Hepatocyte (in vitro differentiated cells): ENCODE data around the gene LST1. TPM values are rescaled to one million over a fixed set of nuclear protein-coding genes. Genes with fewer than 3 reads are reported as not detected.

Experiments
- DNase-seq: peaks from one replicate; pipeline ENCODE4 v3.0.0-alpha.2; 2016; ENCODE audit warnings: low spot score
- H2AFZ ChIP-seq: fragments of 200-600 bp; sonication (generic); 2 replicates; pipeline ENCODE4 v1.6.0; 2016; ENCODE audit warnings: antibody characterized with exemption, mild to moderate bottlenecking
- H3K27ac ChIP-seq: fragments of 200-600 bp; sonication (generic); 2 replicates; pipeline ENCODE4 v1.5.1; 2016; ENCODE audit warnings: mild to moderate bottlenecking
- H3K27me3 ChIP-seq: fragments of 200-600 bp; sonication (generic); 2 replicates; pipeline ENCODE4 v1.6.1; 2016
- H3K36me3 ChIP-seq: fragments of 200-600 bp; sonication (generic); replicated peaks from 2 replicates; pipeline ENCODE4 v1.5.1; 2016; ENCODE audit warnings: low read depth; ENCODE audit not compliant: insufficient read depth
- H3K4me1 ChIP-seq: fragments of 200-600 bp; sonication (generic); 2 replicates; pipeline ENCODE4 v1.5.1; 2016; ENCODE audit warnings: mild to moderate bottlenecking, moderate library complexity; ENCODE audit not compliant: insufficient read depth
- H3K4me2 ChIP-seq: fragments of 200-600 bp; sonication (generic); 2 replicates; pipeline ENCODE4 v1.6.0; 2016
- H3K4me3 ChIP-seq: fragments of 200-600 bp; sonication (generic); 2 replicates; pipeline ENCODE4 v1.5.1; 2016; ENCODE audit warnings: mild to moderate bottlenecking
- H3K79me2 ChIP-seq: fragments of 200-600 bp; sonication (generic); 2 replicates; pipeline ENCODE4 v1.6.0; 2017; ENCODE audit warnings: mild to moderate bottlenecking
- H3K9me2 ChIP-seq: fragments of 200-600 bp; sonication (generic); replicated peaks from 2 replicates; pipeline ENCODE4 v1.6.0; 2017; ENCODE audit warnings: mild to moderate bottlenecking; ENCODE audit not compliant: insufficient read depth
- H3K9me3 ChIP-seq: fragments of 200-600 bp; sonication (generic); 2 replicates; pipeline ENCODE4 v1.5.1; 2016; ENCODE audit warnings: low read depth, mild to moderate bottlenecking
- H4K20me1 ChIP-seq: fragments of 200-600 bp; sonication (generic); 2 replicates; pipeline ENCODE4 v1.6.0; 2016; ENCODE audit warnings: mild to moderate bottlenecking; ENCODE audit not compliant: insufficient read depth, poor library complexity, severe bottlenecking
- EZH2 ChIP-seq: fragments of 200-600 bp; sonication (generic); IDR thresholded peaks from 2 replicates; pipeline ENCODE4 v1.6.1; 2016; ENCODE audit warnings: antibody characterized with exemption, mild to moderate bottlenecking, borderline replicate concordance
- EZH2phosphoT487 ChIP-seq: fragments of 200-600 bp; sonication (generic); IDR thresholded peaks from one replicate; pipeline ENCODE4 v1.6.1; 2018; ENCODE audit warnings: antibody characterized with exemption, mild to moderate bottlenecking, low read depth, moderate library complexity; ENCODE audit not compliant: unreplicated experiment, severe bottlenecking
- WGBS: methylation state at CpG from one replicate; pipeline ENCODE4 v1.1.6; 2016; ENCODE audit warnings: low lambda C conversion rate; ENCODE audit errors: missing lambda C conversion rate; 5-methylcytosine and 5-hydroxymethylcytosine counted together
- polyA plus RNA-seq: library from polyadenylated mRNA; unstranded; fragments of >200 nt; fragmentation: Nextera tagmentation; extraction: Ambion mirVana; gene quantifications from 2 replicates; pipeline ENCODE4 v1.2.1, GENCODE V29; 2016
- total RNA-seq: library from RNA; depleted of rRNA; stranded (reverse); fragments of >200 nt; gene quantifications from 2 replicates; pipeline ENCODE4 v1.2.3, GENCODE V29; 2014
- TF ChIP-seq, protein P1 (sequence below): fragments of 200-600 bp; sonication (generic); IDR thresholded peaks from 2 replicates; pipeline ENCODE4 v1.5.1; 2016; ENCODE audit warnings: antibody characterized with exemption, mild to moderate bottlenecking; ENCODE audit not compliant: poor library complexity

The LST1 gene
- total and polyA plus RNA-seq, 2 experiments from 2014 or later, result 2.4 TPM; not detected in 1

DNA sequence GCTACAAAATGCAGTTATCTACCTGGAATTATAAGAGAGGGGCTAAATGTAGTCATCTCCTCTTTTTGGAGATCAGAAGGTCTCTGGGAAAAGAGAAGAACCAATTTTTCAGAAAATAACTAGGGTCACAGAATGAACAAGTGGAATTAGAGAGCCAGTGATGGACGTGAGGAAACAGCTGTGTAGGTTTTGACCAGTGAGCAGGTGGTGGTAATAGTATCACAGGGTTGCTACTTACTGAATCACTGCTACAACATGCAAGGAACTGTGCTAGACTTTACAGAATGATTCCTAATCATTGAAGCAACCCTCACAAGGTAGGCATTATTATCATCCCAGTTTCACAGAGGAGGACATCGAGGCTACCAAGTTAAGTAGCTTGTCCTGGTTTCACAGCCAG lies 41.4 kb upstream of the LST1 start:
- H3K4me2 ChIP-seq, result no peak overlapping the region
- no peaks in the 10 kb centered on the region for H3K27me3 ChIP-seq
- H3K4me3 ChIP-seq, result no peak overlapping the region
- no peak for TF ChIP-seq EZH2
- TF ChIP-seq, protein P1, sequence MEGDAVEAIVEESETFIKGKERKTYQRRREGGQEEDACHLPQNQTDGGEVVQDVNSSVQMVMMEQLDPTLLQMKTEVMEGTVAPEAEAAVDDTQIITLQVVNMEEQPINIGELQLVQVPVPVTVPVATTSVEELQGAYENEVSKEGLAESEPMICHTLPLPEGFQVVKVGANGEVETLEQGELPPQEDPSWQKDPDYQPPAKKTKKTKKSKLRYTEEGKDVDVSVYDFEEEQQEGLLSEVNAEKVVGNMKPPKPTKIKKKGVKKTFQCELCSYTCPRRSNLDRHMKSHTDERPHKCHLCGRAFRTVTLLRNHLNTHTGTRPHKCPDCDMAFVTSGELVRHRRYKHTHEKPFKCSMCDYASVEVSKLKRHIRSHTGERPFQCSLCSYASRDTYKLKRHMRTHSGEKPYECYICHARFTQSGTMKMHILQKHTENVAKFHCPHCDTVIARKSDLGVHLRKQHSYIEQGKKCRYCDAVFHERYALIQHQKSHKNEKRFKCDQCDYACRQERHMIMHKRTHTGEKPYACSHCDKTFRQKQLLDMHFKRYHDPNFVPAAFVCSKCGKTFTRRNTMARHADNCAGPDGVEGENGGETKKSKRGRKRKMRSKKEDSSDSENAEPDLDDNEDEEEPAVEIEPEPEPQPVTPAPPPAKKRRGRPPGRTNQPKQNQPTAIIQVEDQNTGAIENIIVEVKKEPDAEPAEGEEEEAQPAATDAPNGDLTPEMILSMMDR, result no peak
- 83% methylated on average over 2 of the region's 2 CpGs for WGBS
- H3K9me3 ChIP-seq, result no peaks in the 10 kb centered on the region
- no peak for DNase-seq
- H3K27ac ChIP-seq, result no peak overlapping the region
- peaks cover 18% of the 10 kb centered on the region for H3K4me1 ChIP-seq
- no peak overlapping the region for H2AFZ ChIP-seq
- peaks cover 54% of the 10 kb centered on the region for H3K79me2 ChIP-seq
- peaks cover 15% of the 10 kb centered on the region for H4K20me1 ChIP-seq
- no peaks in the 10 kb centered on the region for H3K9me2 ChIP-seq
- no peaks in the 10 kb centered on the region for H3K36me3 ChIP-seq

DNA sequence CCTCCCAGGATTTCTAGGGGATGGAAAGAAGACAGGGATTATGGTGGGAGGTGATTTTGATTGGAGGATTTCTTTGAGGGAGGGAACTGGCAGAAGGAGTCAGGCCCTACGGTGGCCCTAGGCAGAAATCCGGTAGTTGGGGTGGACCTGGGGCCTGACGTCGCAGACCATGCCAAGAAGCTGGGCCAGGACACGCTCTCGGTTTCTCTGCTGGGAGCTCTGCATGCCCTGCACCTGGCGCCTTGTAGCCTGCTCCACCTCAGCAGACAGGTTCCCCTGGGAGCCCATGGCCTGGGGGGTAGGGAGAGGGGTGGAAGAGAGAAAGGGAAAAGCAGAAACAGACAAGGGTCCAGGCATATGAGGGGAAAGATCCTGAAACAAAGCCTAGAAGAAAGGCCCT lies 40.8 kb upstream of the LST1 start:
- Histone ChIP-seq H3K4me1 (peaks cover 12% of the 10 kb centered on the region), H3K27ac (no peak overlapping the region), H3K4me2 (no peak overlapping the region), H3K9me3 (no peaks in the 10 kb centered on the region), H3K4me3 (no peak overlapping the region), H2AFZ (no peak overlapping the region), H3K79me2 (peaks cover 49% of the 10 kb centered on the region), H3K36me3 (no peaks in the 10 kb centered on the region), H3K27me3 (no peaks in the 10 kb centered on the region), H4K20me1 (peaks cover 9% of the 10 kb centered on the region), H3K9me2 (no peaks in the 10 kb centered on the region)
- no peak for DNase-seq
- WGBS, result 83% methylated on average over 7 of the region's 7 CpGs
- TF ChIP-seq EZH2phosphoT487, result no peak
- TF ChIP-seq, protein P1, result no peak
- TF ChIP-seq EZH2, result no peak

DNA sequence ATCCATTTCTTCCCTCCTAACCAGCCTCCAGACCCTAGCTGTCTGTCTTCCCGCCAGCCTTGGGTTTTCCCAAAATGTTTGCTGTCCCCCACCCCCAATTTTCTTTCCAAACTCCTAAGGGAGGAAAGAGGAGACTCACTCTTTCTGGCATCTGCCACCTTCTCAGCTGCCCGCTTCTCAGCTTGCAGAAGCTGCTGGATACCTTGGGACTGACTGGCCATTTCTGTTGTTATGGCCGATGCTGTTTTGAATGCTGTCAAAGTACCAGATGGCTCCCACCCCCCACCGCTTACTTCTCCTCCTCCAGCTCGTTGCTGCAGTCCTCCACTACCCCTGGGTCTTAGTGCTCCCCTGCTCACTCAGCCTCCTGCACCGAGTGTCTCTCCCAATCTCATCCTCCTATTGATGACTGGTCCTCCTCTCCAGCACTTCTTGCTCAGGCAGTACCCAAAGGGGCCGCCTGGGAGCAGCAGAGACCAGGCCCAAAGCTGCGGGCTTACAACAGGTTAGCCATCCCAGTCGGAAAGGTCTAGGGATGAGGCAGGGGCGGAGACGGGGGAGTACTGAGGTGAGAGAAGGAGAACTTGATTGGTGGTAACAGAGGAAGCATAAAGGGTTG lies 39.6 kb upstream of the LST1 start, which contains the start of gene ATP6V1G2:
TSS of gene ATP6V1G2 (minus strand) at position 270 of the 619 bp plus-strand sequence. CDS start at position 221, 49 bp downstream.
- no peaks in the 10 kb centered on the region for H3K27me3 ChIP-seq
- H3K79me2 ChIP-seq, result peaks cover 39% of the 10 kb centered on the region
- peak; percentile 94 for DNase-seq
- peak within 1 kb of the TSS; percentile 43 for H3K4me3 ChIP-seq
- TF ChIP-seq EZH2phosphoT487, result no peak
- TF ChIP-seq, protein P1, result peak; percentile 98
- H4K20me1 ChIP-seq, result no peaks in the 10 kb centered on the region
- WGBS, result 5% methylated on average over 10 of the region's 11 CpGs
- H3K27ac ChIP-seq, result peak within 1 kb of the TSS; percentile 76
- H3K4me2 ChIP-seq, result peak within 1 kb of the TSS; percentile 85
- no peaks in the 10 kb centered on the region for H3K9me3 ChIP-seq
- peaks cover 10% of the 10 kb centered on the region for H3K4me1 ChIP-seq
- H3K9me2 ChIP-seq, result no peaks in the 10 kb centered on the region
- no peaks in the 10 kb centered on the region for H3K36me3 ChIP-seq
- H2AFZ ChIP-seq, result peak within 1 kb of the TSS; percentile 82
